ENCODE data around the gene FGFBP2.

- TF ChIP-seq CTCF (IDR thresholded peaks at IDR 0.05) (no peak), POLR2A (IDR thresholded peaks at IDR 0.05) (no peak), EP300 (IDR thresholded peaks at IDR 0.05) (no peak)
These were observed 18.1 kb downstream of the FGFBP2 start for GRCh38 chr4:15944895-15945294.
